Measurements from ENCODE around the gene ANK3.

Gene ANK3

GRCh38 chr10:60139290-60139689, 250.4 kb downstream of the ANK3 start:
- DNase-seq (ENCODE audit: low read depth in 3 of 3), result no peak

- no peak for DNase-seq (ENCODE audit: low read depth in 3 of 3)
Measured at GRCh38 chr10:60138842-60139241, 250.8 kb downstream of the ANK3 start.

GRCh38 chr10:60138026-60138425, 251.6 kb downstream of the ANK3 start:
- no peak for DNase-seq (ENCODE audit: low read depth in 3 of 3)

GRCh38 chr10:60137292-60137992, 252.2 kb downstream of the ANK3 start:
- no peak for DNase-seq (ENCODE audit: low read depth in 3 of 3)

- no peak for DNase-seq (ENCODE audit: low read depth in 3 of 3)
Measured at GRCh38 chr10:60135020-60135419, 254.7 kb downstream of the ANK3 start.

GRCh38 chr10:60134548-60134947, 255.1 kb downstream of the ANK3 start:
- no peak for DNase-seq (ENCODE audit: low read depth in 3 of 3)

GRCh38 chr10:60130130-60130579, 259.5 kb downstream of the ANK3 start:
- DNase-seq (ENCODE audit: low read depth in 3 of 3), result no peak

- no peak for DNase-seq (ENCODE audit: low read depth in 3 of 3)
Measured at GRCh38 chr10:60125895-60126294, 263.8 kb downstream of the ANK3 start.

GRCh38 chr10:60124536-60124935, 265.1 kb downstream of the ANK3 start:
- no peak for DNase-seq (ENCODE audit: low read depth in 3 of 3)

- no peak for DNase-seq (ENCODE audit: low read depth in 3 of 3)
Measured at GRCh38 chr10:60123668-60124067, 266.0 kb downstream of the ANK3 start.

- DNase-seq (ENCODE audit: low read depth in 3 of 3), result no peak
Measured at GRCh38 chr10:60123172-60123571, 266.5 kb downstream of the ANK3 start.

GRCh38 chr10:60122190-60122589, 267.5 kb downstream of the ANK3 start:
- no peak for DNase-seq (ENCODE audit: low read depth in 3 of 3)

GRCh38 chr10:60114765-60115586, 274.7 kb downstream of the ANK3 start:
- DNase-seq (ENCODE audit: low read depth in 3 of 3), result no peak

GRCh38 chr10:60110739-60111138, 278.9 kb downstream of the ANK3 start:
- no peak for DNase-seq (ENCODE audit: low read depth in 3 of 3)

GRCh38 chr10:60107308-60107976, 282.2 kb downstream of the ANK3 start:
- DNase-seq (ENCODE audit: low read depth in 3 of 3), result no peak

GRCh38 chr10:60105295-60105695, 284.4 kb downstream of the ANK3 start:
- no peak for DNase-seq (ENCODE audit: low read depth in 3 of 3)

- no peak for DNase-seq (ENCODE audit: low read depth in 3 of 3)
Measured at GRCh38 chr10:60101821-60102220, 287.9 kb downstream of the ANK3 start.

- DNase-seq (ENCODE audit: low read depth in 3 of 3), result no peak
Measured at GRCh38 chr10:60099998-60100747, 289.5 kb downstream of the ANK3 start.

GRCh38 chr10:60098677-60099601, 290.7 kb downstream of the ANK3 start:
- DNase-seq (ENCODE audit: low read depth in 3 of 3), result no peak

- DNase-seq (ENCODE audit: low read depth in 3 of 3), result no peak
Measured at GRCh38 chr10:60096761-60097513, 292.7 kb downstream of the ANK3 start.
